Rectal smooth muscle tissue (tissue), 1 donor: Measurements from ENCODE around the gene MYL12A.
"Not testable (repeated sequence)": the region's sequence is repeated elsewhere in the genome, so short reads cannot be mapped to it uniquely, and the experiment has no call there.

Source experiments
- H3K27ac ChIP-seq: one replicate; pipeline ENCODE4 v1.7.0; 2013; ENCODE audit warnings: low read depth, low read length, inconsistent platforms
- H3K27me3 ChIP-seq: one replicate; pipeline ENCODE4 v1.7.0; 2013; ENCODE audit warnings: low read length; ENCODE audit not compliant: control insufficient read depth, insufficient read depth
- H3K36me3 ChIP-seq: one replicate; pipeline ENCODE4 v1.7.0; 2013; ENCODE audit warnings: low read length; ENCODE audit not compliant: control insufficient read depth, insufficient read depth
- H3K4me1 ChIP-seq: one replicate; pipeline ENCODE4 v1.7.0; 2013; ENCODE audit warnings: low read length; ENCODE audit not compliant: control insufficient read depth, insufficient read depth
- H3K4me3 ChIP-seq: one replicate; pipeline ENCODE4 v1.7.0; 2013; ENCODE audit warnings: low read length
- H3K9ac ChIP-seq: one replicate; pipeline ENCODE4 v1.7.0; 2013; ENCODE audit warnings: low read length

The MYL12A gene

DNA sequence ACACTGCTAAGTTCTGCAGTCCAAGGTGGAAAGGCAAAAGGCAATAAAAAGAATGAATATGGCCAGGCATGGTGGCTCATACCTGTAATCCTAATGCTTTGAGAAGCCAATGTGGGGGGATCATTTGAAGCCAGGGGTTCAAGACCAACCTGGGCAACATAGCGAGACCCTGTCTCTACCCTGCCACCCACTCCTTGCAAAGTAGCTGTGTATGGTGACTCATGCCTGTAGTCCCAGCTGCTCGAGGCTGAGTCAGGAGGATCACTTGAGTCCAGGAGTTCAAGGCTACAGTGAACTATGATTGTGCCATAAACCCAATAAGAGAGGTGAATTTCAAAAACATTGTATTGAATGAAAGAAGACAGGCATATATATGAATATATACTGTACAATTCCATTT is 16.8 kb downstream of the MYL12A start:
- H3K4me3 ChIP-seq: peak overlapping the region; percentile 19
- no peaks in the 10 kb centered on the region for H3K27me3 ChIP-seq
- H3K36me3 ChIP-seq: no peaks in the 10 kb centered on the region
- peaks cover 23% of the 10 kb centered on the region for H3K4me1 ChIP-seq
- no peak overlapping the region for H3K27ac ChIP-seq
- H3K9ac ChIP-seq: no peak overlapping the region

DNA sequence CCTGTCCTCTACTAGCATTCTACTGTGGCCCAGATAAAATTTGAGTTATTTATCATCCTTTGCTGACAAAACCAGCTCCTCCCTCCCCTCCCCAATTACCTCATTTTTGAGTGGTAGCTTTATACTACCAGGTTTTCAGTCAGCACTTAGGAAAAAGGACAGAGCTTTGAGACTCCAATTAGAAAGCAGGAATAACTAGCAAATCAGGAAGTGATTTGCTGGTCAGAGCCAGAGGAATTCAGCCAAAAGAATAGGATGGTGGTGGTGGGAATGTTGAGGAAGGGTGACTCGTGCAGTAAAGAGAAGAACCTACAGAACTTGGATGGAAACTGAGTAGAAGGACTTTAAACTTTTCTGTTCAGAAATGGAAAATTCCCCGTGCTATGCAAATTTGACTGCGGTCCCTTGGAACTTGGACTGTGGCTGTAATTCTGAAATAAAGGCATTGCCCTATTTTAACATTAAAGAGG is 18.0 kb downstream of the MYL12A start:
- H3K27me3 ChIP-seq: no peaks in the 10 kb centered on the region
- H3K4me1 ChIP-seq: peaks cover 23% of the 10 kb centered on the region
- H3K4me3 ChIP-seq: no peak overlapping the region
- H3K27ac ChIP-seq: no peak overlapping the region
- H3K36me3 ChIP-seq: no peaks in the 10 kb centered on the region
- H3K9ac ChIP-seq: no peak overlapping the region

DNA sequence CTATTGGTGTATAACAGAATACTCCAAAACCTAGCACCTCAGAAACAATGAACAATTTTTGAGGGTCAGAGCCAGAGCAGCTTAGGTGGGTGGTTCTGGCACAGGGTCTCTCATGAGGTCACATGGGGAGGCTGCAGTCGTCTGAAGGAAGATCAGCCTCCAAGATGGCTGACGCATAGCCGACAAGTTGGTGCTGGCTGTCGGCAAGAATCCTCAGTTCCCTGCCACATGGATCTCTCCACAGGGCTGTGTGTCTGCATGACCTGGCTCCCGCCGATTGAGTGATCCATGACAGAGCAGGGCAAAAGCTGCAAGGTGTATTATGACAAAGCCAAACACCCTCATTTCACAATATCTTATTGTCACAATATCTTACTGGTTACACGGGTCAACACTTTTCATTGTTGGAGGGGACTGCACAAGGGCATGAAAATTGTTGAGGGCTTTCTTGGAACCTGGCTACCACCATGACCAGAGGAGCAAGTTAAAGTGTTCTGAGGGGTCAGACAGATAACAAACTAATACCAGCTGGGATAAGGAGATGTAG is 18.5 kb downstream of the MYL12A start:
- Histone ChIP-seq H3K27ac (no peak overlapping the region), H3K27me3 (no peaks in the 10 kb centered on the region), H3K36me3 (no peaks in the 10 kb centered on the region), H3K4me1 (peaks cover 20% of the 10 kb centered on the region), H3K9ac (no peak overlapping the region), H3K4me3 (no peak overlapping the region)

DNA sequence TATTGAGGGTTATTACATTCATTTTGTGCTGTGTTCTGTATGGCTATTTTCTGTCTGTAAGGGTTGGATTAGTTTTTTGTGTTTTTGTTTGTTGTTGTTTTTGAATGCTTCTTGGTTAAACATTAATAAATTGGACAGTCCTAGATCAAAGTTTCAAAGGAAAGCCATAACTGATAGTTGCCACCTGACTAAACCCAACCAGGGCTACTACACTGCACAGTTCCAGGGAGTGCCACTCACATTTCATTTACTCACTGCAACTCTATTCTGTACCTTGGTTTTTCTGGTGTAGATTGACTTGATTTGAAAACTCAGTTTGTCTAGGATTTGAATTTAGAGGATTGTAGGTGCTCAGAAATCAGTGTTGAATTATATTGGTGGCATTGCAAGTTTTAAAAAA is 20.7 kb downstream of the MYL12A start:
- no peak overlapping the region for H3K27ac ChIP-seq
- no peak overlapping the region for H3K9ac ChIP-seq
- peaks cover 19% of the 10 kb centered on the region for H3K4me1 ChIP-seq
- no peaks in the 10 kb centered on the region for H3K27me3 ChIP-seq
- no peak overlapping the region for H3K4me3 ChIP-seq
- H3K36me3 ChIP-seq: no peaks in the 10 kb centered on the region

DNA sequence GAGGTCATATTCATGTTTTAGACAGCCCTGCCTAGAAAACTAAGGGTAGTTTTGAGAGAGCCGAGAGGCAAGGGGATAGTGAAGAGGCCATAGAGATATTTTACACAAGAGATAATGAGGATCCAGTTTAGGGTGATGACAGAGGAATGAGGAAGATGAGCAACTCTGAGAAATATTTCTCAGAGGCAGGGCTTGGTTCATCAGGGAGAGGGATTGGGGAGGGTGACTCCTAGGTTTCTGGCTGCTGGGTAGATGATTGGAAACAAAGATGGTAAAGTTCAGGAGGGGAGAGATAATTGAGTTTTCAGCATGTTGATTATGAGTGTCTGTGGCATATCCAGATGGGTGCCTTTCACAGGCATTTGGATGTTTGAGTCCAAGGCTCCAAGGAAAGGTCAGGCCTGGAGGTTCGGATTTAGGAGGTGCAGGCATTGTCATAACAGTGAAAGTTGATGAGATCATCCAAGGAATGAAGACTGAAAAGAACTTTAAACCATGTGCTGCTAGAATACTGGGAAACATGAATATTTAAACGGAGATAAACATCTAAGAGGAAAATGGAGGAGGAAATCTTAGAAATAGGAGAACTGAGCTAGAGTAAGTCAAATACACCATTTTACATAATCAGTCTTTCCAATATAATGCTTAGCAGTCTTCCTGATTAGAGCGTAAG is 21.8 kb downstream of the MYL12A start:
- Histone ChIP-seq H3K36me3 (peaks cover 2% of the 10 kb centered on the region), H3K4me1 (peaks cover 12% of the 10 kb centered on the region), H3K9ac (no peak overlapping the region), H3K27ac (no peak overlapping the region), H3K27me3 (no peaks in the 10 kb centered on the region), H3K4me3 (no peak overlapping the region)

DNA sequence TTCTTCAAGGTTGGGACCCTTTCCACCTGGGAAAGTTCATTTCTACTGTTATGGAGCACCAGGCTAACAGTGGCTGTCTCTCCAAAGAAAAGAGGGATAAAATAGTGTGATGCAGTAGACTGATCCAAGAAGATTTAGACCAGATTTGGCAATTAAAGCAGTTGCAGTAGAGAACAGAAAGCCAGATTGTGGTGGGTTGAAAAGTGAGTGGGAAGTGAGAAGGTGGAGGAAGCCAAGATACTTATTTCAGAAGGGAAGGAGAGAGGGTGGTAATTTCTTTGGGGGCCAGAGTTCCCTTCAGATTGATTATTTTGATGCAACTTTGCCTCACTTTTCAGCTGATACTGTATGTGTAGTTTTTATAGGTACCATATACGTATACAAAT is 22.3 kb downstream of the MYL12A start:
- Histone ChIP-seq H3K4me3 (no peak overlapping the region), H3K9ac (no peak overlapping the region), H3K27ac (no peak overlapping the region), H3K4me1 (peaks cover 8% of the 10 kb centered on the region), H3K27me3 (no peaks in the 10 kb centered on the region), H3K36me3 (peaks cover 2% of the 10 kb centered on the region)

DNA sequence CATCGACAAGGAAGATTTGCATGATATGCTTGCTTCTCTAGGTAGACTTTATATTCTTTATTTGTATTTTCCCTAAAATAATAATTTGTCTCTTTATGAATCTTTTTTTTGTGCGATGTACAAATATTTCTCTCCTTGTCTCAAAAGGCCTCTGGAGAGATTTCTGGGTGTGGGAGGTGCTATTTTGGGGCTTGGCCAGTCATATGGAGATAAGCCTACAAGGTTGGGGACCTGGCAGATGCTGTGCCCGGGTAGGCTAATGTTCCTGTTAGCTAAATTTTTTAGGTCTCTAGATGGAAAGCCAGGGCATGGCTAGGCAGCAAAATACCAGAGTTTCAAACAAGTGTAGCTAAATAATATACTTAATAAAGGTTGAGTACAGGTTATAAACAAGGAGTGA is 25.4 kb downstream of the MYL12A start:
- no peak overlapping the region for H3K9ac ChIP-seq

DNA sequence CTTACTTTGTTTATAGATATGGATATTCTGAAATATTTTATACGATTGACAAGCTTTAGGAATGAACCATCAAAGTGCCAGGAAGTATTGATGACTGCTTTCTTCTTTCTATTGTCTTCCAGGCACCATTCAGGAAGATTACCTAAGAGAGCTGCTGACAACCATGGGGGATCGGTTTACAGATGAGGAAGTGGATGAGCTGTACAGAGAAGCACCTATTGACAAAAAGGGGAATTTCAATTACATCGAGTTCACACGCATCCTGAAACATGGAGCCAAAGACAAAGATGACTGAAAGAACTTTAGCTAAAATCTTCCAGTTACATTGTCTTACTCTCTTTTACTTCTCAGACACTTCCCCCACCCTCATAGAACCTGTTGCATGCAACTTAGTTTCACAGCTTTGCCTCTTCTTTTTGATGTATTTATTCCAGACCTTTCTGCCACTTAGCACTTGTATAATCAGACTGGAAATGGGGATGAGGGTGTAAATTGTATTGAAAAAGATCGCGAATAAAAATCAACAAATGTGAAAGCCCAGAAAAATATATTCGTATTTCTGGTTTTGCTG is 30.1 kb downstream of the MYL12A start:
- not testable (repeated sequence) for H3K4me1 ChIP-seq, H3K27me3 ChIP-seq, H3K9ac ChIP-seq, H3K36me3 ChIP-seq, H3K27ac ChIP-seq, H3K4me3 ChIP-seq

More for the DNA sequence above, 25.4 kb downstream of the MYL12A start:
- Histone ChIP-seq H3K4me1 (peaks cover 2% of the 10 kb centered on the region), H3K27ac (no peak overlapping the region), H3K27me3 (no peaks in the 10 kb centered on the region), H3K4me3 (no peak overlapping the region), H3K36me3 (peaks cover 5% of the 10 kb centered on the region)

DNA sequence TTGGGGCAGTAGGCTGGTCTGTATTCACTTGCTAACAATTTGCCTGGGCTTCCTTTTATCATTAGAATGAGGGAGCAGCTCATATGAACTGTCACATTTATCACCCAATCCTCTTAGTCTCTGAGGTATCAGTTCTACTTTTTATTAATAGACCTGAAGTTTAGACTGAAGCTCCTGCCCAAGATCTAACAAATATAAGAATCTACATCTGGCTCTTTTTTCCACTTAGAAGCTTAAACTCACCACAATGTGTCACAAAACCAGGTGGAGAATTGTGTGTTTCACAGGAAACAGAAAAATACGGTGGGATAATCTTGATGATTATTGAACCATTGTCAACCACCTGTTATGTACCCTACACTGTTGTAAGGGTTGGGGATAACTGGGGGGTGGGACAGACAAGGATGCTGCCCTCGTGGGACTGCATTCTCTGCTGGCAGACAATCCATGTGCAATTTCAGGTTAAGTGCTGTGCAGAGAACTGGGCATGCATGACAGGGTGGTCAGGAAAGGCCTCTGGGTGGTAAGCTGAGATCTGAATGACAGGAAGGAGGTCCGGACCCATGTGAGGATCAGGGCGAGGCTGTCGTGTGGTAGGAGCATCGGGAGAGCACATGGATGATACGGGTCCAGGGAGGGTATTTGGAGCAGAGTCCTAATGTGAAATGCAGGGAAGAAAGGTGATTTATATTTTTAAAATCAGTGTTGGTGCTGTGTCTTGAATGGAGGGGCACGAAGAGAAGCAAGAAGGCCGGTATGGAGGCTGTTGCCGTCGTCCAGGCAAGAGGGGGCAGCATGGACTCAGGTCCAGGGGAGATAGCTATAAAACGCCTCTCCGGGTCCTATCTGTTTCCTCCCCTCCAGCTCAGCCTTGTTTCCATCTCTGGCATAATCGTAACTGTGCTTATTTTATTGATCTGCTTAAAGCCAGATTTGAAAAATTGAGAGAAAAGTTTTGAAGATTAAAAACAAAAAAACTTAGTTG is 31.9 kb downstream of the MYL12A start:
- no peak overlapping the region for H3K4me3 ChIP-seq
- H3K27ac ChIP-seq: no peak overlapping the region
- H3K27me3 ChIP-seq: no peaks in the 10 kb centered on the region
- peaks cover 2% of the 10 kb centered on the region for H3K36me3 ChIP-seq
- H3K4me1 ChIP-seq: no peaks in the 10 kb centered on the region
- no peak overlapping the region for H3K9ac ChIP-seq

DNA sequence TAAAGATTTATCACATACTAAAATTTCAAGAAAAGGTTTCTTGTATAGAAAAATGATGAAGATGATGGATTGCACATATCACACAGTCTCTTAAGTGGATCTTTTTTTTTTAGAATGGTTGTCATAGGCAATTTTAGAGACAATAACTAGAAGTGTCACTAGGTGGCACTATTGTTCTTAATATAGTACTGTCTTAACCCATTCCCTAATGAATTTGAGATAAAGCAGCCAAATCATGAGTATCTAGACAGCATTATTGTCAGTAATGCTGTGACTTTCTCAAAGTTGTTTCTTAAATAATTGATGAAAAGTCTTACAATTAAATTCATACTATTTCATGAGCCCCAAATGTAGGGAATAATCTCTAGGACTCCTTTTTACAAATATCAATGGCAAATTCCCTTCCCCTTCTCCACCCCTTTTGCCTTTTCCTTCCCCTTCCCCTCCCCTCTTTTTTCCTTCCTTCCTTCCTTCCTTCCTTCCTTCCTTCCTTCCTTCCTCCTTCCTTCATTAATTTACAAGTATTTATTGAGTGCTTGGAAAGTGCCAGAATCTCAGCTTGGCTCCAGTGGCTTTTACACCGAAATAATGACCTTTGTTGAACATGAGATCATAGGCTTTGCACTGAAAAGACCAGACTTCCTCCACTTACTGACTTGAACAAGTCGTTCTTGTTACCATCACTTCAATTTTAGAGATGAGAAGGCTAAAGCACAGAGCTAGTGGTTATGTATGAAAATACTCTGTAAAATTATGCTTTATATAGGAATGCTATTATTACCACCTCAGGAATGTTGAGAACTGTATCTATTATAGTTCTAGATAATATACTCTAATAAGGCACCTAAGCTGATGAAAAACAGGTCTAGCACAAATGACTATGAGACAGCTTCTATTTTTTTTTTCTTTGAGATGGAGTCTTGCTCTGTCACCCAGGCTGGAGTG is 34.1 kb downstream of the MYL12A start:
- Histone ChIP-seq H3K27me3 (no peaks in the 10 kb centered on the region), H3K4me3 (no peak overlapping the region), H3K4me1 (no peaks in the 10 kb centered on the region), H3K36me3 (peaks cover 2% of the 10 kb centered on the region), H3K27ac (no peak overlapping the region), H3K9ac (no peak overlapping the region)

DNA sequence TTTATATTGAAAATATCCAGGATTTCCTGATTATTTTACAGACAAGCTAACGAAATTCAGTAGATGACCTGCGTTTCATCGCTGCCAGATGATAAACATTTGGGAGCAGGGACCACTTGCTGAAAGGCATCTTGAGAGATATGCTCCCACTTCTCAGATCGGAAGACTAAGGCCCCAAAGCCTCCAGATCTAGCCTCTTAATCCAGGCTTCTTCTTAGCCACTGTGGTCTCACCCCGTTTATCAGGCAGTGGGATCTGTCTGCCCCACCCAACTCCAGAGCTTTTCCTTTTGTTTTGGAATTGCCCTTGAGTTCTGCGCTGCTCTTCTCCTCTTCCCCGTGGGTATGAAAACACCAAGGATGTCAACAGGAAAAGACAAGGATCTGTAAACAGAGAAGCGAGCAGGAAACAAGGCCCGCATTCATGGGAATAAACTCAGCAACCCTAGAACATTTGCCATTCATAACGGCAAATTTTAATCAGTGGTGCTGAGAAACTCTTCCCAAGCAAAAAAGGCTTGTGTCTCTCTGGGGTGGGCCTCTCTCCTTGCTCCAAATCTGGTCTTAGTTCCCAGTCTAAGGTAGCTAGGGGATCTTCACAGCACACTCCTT is 35.8 kb downstream of the MYL12A start:
- Histone ChIP-seq H3K4me1 (no peaks in the 10 kb centered on the region), H3K27ac (peak overlapping the region; percentile 52), H3K4me3 (no peak overlapping the region), H3K9ac (no peak overlapping the region), H3K36me3 (no peaks in the 10 kb centered on the region), H3K27me3 (no peaks in the 10 kb centered on the region)
